ENCODE data around the gene CHD1L.

DNA sequence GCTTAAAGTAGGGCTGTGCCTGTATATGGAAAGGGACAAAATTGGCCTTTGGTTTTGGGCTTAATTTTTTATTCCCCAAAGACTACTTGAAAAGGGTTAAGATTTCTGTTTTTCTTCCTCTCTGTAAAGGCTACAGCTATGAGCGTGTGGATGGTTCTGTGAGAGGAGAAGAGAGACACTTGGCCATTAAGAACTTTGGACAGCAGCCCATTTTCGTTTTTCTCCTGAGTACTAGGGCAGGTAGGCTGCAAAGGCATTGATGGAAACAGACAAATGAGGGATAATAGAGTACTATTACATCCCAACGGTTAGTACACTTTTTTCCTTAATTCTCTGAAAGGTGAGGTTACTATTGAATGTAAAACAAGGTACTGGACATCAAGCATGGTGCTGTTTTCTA lies 29.6 kb downstream of the CHD1L start:
- TF ChIP-seq, protein P1, sequence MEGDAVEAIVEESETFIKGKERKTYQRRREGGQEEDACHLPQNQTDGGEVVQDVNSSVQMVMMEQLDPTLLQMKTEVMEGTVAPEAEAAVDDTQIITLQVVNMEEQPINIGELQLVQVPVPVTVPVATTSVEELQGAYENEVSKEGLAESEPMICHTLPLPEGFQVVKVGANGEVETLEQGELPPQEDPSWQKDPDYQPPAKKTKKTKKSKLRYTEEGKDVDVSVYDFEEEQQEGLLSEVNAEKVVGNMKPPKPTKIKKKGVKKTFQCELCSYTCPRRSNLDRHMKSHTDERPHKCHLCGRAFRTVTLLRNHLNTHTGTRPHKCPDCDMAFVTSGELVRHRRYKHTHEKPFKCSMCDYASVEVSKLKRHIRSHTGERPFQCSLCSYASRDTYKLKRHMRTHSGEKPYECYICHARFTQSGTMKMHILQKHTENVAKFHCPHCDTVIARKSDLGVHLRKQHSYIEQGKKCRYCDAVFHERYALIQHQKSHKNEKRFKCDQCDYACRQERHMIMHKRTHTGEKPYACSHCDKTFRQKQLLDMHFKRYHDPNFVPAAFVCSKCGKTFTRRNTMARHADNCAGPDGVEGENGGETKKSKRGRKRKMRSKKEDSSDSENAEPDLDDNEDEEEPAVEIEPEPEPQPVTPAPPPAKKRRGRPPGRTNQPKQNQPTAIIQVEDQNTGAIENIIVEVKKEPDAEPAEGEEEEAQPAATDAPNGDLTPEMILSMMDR (IDR thresholded peaks at IDR 0.05), result no peak
- TF ChIP-seq POLR2A (IDR thresholded peaks at IDR 0.05) (no peak), EP300 (IDR thresholded peaks at IDR 0.05) (no peak)

Data from ovary (tissue), 3 donors.